Endothelial cell of umbilical vein (primary cell): Measurements from ENCODE around the gene GRID1. TPM values are rescaled to one million over a fixed set of nuclear protein-coding genes. Genes with fewer than 3 reads are reported as not detected.

Experiments used
- BruUV-seq: library from RNA; stranded (reverse); fragments of 400-500 nt; replicated peaks from 2 replicates; lab custom pipeline; 2021; lab: Mats Ljungman, UMichigan
- CTCF ChIA-PET: fragments of 300-600, 350-600 bp; sonication (Branson Sonifier 250); formaldehyde crosslinking; loops from one replicate; lab custom pipeline; 2021; ENCODE audit warnings: antibody characterized with exemption, inconsistent platforms; lab: Charles Lee
- POLR2A ChIA-PET: fragments of 300-600, 350-600 bp; sonication (Branson Sonifier 250); formaldehyde crosslinking; loops from one replicate; lab custom pipeline; 2021; ENCODE audit warnings: antibody characterized with exemption, inconsistent platforms; lab: Charles Lee
- DNase-seq: peaks from one replicate; pipeline ENCODE4 v3.0.0-alpha.2; 2011; ENCODE audit warnings: low read depth, low spot score
- FAIRE-seq: peaks from 2 replicates; lab custom pipeline; 2011; peaks lifted over from hg19 to GRCh38; lab: Jason Lieb, UNC
- H2AFZ ChIP-seq: 2 replicates; pipeline ENCODE4 v1.6.0; 2012; ENCODE audit warnings: low read depth, low read length, control low read depth, inconsistent platforms
- H3K27ac ChIP-seq: 2 replicates; pipeline ENCODE4 v1.5.1; 2011; ENCODE audit warnings: low read depth, mild to moderate bottlenecking, control low read depth, low read length, moderate library complexity; ENCODE audit not compliant: insufficient read depth
- H3K27me3 ChIP-seq, 2 experiments: 2 replicates each; pipeline versions ENCODE4 v1.6.0 to v1.6.1; 2011; ENCODE audit warnings: low read length in 2 of 2, mixed read lengths in 1 of 2; ENCODE audit not compliant: control insufficient read depth in 2 of 2, insufficient read depth in 2 of 2
- H3K36me3 ChIP-seq, 2 experiments: 2 replicates in 1 of 2; 3 replicates in 1 of 2; pipeline ENCODE4 v1.5.1; 2011; ENCODE audit warnings: low read length in 2 of 2, mild to moderate bottlenecking in 1 of 2, moderate library complexity in 1 of 2; ENCODE audit not compliant: control insufficient read depth in 2 of 2, insufficient read depth in 2 of 2; ENCODE audit errors: extremely low read depth in 1 of 2
- H3K4me1 ChIP-seq: 3 replicates; pipeline ENCODE4 v1.5.1; 2011; ENCODE audit warnings: mild to moderate bottlenecking, low read length; ENCODE audit not compliant: control insufficient read depth, insufficient read depth; ENCODE audit errors: extremely low read depth
- H3K4me2 ChIP-seq: 2 replicates; pipeline ENCODE4 v1.6.1; 2011; ENCODE audit warnings: low read length, control low read depth, mixed read lengths; ENCODE audit not compliant: insufficient read depth
- H3K4me3 ChIP-seq, 3 experiments: fragments of 200-600 bp in 1 of 3; sonication (generic), shearing (Covaris generic) in 1 of 3; replicated peaks in 1 of 3; 2 replicates each; pipeline ENCODE4 v1.5.1; 2011 to 2016; ENCODE audit warnings: control low read depth in 3 of 3, low read length in 3 of 3, mild to moderate bottlenecking in 2 of 3, inconsistent platforms in 1 of 3, low read depth in 1 of 3, moderate library complexity in 1 of 3; ENCODE audit not compliant: insufficient read depth in 1 of 3
- H3K79me2 ChIP-seq: 2 replicates; pipeline ENCODE4 v1.6.0; 2012; ENCODE audit warnings: low read length, inconsistent platforms; ENCODE audit not compliant: control insufficient read depth, insufficient read depth
- H3K9ac ChIP-seq: replicated peaks from 2 replicates; pipeline ENCODE3; 2011; ENCODE audit warnings: low read length, control low read depth; ENCODE audit not compliant: insufficient read depth; ENCODE audit errors: extremely low read depth
- H3K9me1 ChIP-seq: replicated peaks from 3 replicates; pipeline ENCODE4 v1.6.0; 2011; ENCODE audit warnings: mild to moderate bottlenecking, low read length; ENCODE audit not compliant: control insufficient read depth, insufficient read depth; ENCODE audit errors: extremely low read depth
- H3K9me3 ChIP-seq: replicated peaks from 2 replicates; pipeline ENCODE4 v1.5.1; 2012; ENCODE audit warnings: low read length, inconsistent platforms; ENCODE audit not compliant: control insufficient read depth, insufficient read depth
- H4K20me1 ChIP-seq: replicated peaks from 2 replicates; pipeline ENCODE3; 2011; ENCODE audit warnings: mild to moderate bottlenecking, low read length; ENCODE audit not compliant: control insufficient read depth, insufficient read depth; ENCODE audit errors: extremely low read depth
- EZH2 ChIP-seq: IDR thresholded peaks from 2 replicates; pipeline ENCODE4 v1.6.1; 2012; ENCODE audit warnings: borderline replicate concordance, low read depth, mild to moderate bottlenecking, moderate library complexity, low read length, inconsistent platforms; ENCODE audit not compliant: severe bottlenecking
- FOS ChIP-seq: IDR thresholded peaks from 2 replicates; pipeline ENCODE4 v1.6.1; 2011; ENCODE audit warnings: mild to moderate bottlenecking, low read length, moderate library complexity, borderline replicate concordance; ENCODE audit not compliant: insufficient read depth
- GATA2 ChIP-seq: IDR thresholded peaks from 2 replicates; pipeline ENCODE4 v1.7.0; 2011; ENCODE audit warnings: low read depth, mild to moderate bottlenecking, moderate library complexity, mixed read lengths, low read length; ENCODE audit not compliant: insufficient read length, insufficient read depth
- JUN ChIP-seq: IDR thresholded peaks from 2 replicates; pipeline ENCODE4 v1.6.1; 2011; ENCODE audit warnings: borderline replicate concordance, low read depth; ENCODE audit not compliant: insufficient read length, insufficient read depth
- MAX ChIP-seq: IDR thresholded peaks from 2 replicates; pipeline ENCODE4 v1.6.1; 2011; ENCODE audit not compliant: insufficient read depth, insufficient read length
- MYC ChIP-seq: IDR thresholded peaks from one replicate; pipeline ENCODE4 v1.6.1; 2011; ENCODE audit warnings: mild to moderate bottlenecking, low read depth, low read length
- POLR2A ChIP-seq: IDR thresholded peaks from 2 replicates; pipeline ENCODE4 v1.6.1; 2012; ENCODE audit warnings: low read depth, mild to moderate bottlenecking, control low read depth, low read length
- POLR2AphosphoS5 ChIP-seq: IDR thresholded peaks from 2 replicates; pipeline ENCODE4 v1.6.1; 2012; ENCODE audit warnings: low read depth, mild to moderate bottlenecking, control low read depth, low read length, moderate library complexity; ENCODE audit not compliant: insufficient read depth
- dilution Hi-C: fragments of 300-500 bp; cut with MboI; formaldehyde crosslinking; loops from one replicate; pipeline ENCODE4 v1.15.0; 2019; ENCODE audit warnings: low sequenced_read_pairs; ENCODE audit not compliant: extremely low pct_ligation_motif_present
- intact Hi-C: fragments of 100-400 bp; cut with micrococcal nuclease; formaldehyde crosslinking; loops from one replicate; pipeline ENCODE4 v1.10.0; 2022
- polyA plus RNA-seq, 4 experiments: library from polyadenylated mRNA; depleted of rRNA in 3 of 4; stranded (reverse) in 3 of 4; unstranded in 1 of 4; fragments of >200 nt; gene quantifications; 2 replicates each; pipeline versions ENCODE4 v1.2.1 to v1.2.3, GENCODE V29; 2011 to 2012; ENCODE audit warnings: missing spikeins in 1 of 4
- total RNA-seq: library from RNA; stranded (reverse); gene quantifications from 2 replicates; pipeline ENCODE4 v1.2.3, GENCODE V29; 2021
- TF ChIP-seq, protein P1 (sequence below), 2 donors: IDR thresholded peaks; 1 replicate in 1 of 2; 2 replicates in 1 of 2; pipeline ENCODE4 v1.5.1; 2011; ENCODE audit warnings: low read length in 2 of 2, mild to moderate bottlenecking in 2 of 2, moderate library complexity in 2 of 2, control low read depth in 1 of 2, inconsistent platforms in 1 of 2, low read depth in 1 of 2; ENCODE audit not compliant: insufficient read depth in 1 of 2; ENCODE audit errors: extremely low read depth in 1 of 2

Gene GRID1
- total and polyA plus RNA-seq, 2 donors (not counting 3 experiments of a cell fraction or from before 2014, with no cell fraction given), result not detected

DNA sequence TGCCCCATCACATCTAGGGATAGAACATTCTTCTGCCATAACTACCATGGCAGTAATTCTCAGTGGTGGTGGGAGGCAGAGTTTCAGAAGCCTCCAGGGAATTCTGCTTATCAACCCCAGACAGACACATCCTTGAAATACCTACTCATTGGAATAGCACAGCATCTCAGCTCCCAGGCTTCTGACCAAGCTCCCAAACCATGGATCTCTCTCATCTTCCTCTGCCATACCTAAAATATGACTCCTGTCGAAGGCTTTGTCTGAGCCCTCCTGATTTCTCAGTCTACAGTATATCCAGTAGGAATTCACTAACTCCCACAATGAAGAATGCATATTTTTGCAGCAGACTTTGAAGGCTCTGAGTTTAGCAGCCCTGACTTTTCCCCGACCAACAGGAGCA is 687.5 kb downstream of the GRID1 start:
- H3K9ac ChIP-seq, result no peak overlapping the region
- dilution Hi-C loops (no loop called here), intact Hi-C loops (no loop called here)
- no TSS peak for BruUV-seq
- no peaks in the 10 kb centered on the region for H3K36me3 ChIP-seq
- H3K79me2 ChIP-seq, result no peaks in the 10 kb centered on the region
- no peak overlapping the region for H2AFZ ChIP-seq
- no peaks in the 10 kb centered on the region for H4K20me1 ChIP-seq
- no peaks in the 10 kb centered on the region for H3K4me1 ChIP-seq
- ChIA-PET POLR2A (no interaction called here), CTCF (no interaction called here)
- H3K9me3 ChIP-seq, result no peaks in the 10 kb centered on the region
- TF ChIP-seq, protein P1, sequence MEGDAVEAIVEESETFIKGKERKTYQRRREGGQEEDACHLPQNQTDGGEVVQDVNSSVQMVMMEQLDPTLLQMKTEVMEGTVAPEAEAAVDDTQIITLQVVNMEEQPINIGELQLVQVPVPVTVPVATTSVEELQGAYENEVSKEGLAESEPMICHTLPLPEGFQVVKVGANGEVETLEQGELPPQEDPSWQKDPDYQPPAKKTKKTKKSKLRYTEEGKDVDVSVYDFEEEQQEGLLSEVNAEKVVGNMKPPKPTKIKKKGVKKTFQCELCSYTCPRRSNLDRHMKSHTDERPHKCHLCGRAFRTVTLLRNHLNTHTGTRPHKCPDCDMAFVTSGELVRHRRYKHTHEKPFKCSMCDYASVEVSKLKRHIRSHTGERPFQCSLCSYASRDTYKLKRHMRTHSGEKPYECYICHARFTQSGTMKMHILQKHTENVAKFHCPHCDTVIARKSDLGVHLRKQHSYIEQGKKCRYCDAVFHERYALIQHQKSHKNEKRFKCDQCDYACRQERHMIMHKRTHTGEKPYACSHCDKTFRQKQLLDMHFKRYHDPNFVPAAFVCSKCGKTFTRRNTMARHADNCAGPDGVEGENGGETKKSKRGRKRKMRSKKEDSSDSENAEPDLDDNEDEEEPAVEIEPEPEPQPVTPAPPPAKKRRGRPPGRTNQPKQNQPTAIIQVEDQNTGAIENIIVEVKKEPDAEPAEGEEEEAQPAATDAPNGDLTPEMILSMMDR (IDR thresholded peaks at IDR 0.05; ENCODE audit: extremely low read depth in 1 of 2, insufficient read depth in 1 of 2, low read depth in 1 of 2, low read length in 2 of 2), result no peak
- TF ChIP-seq POLR2AphosphoS5, result no peak
- no peak for TF ChIP-seq MAX
- no peak for TF ChIP-seq EZH2
- no peak for TF ChIP-seq JUN
- no peak for TF ChIP-seq FOS
- TF ChIP-seq MYC, result no peak
- TF ChIP-seq GATA2, result no peak
- no peak for TF ChIP-seq POLR2A
- no peak overlapping the region for H3K4me3 ChIP-seq
- DNase-seq, result no peak
- no peak for FAIRE-seq
- no peak overlapping the region for H3K4me2 ChIP-seq
- no peaks in the 10 kb centered on the region for H3K9me1 ChIP-seq
- H3K27me3 ChIP-seq, result no peaks in the 10 kb centered on the region
- H3K27ac ChIP-seq, result no peak overlapping the region
